Fibroblast of lung (primary cell): ENCODE data around the gene CCDC192. TPM values are rescaled to one million over a fixed set of nuclear protein-coding genes. Genes with fewer than 3 reads are reported as not detected.

Experiments used
- DNase-seq, 2 donors: peaks; one replicate each; pipeline versions ENCODE4 v3.0.0 to v3.0.0-alpha.2; 2010; ENCODE audit warnings: low read depth in 2 of 2
- H2AFZ ChIP-seq: 2 replicates; pipeline ENCODE4 v1.5.1; 2012; ENCODE audit warnings: low read length, control low read depth, inconsistent platforms
- H3K27ac ChIP-seq: 2 replicates; pipeline ENCODE4 v1.5.1; 2011; ENCODE audit warnings: low read length, control low read depth; ENCODE audit not compliant: insufficient read depth
- H3K27me3 ChIP-seq: 2 replicates; pipeline ENCODE4 v1.5.1; 2011; ENCODE audit warnings: mild to moderate bottlenecking, low read length; ENCODE audit not compliant: control insufficient read depth, insufficient read depth
- H3K36me3 ChIP-seq: 2 replicates; pipeline ENCODE4 v1.5.1; 2011; ENCODE audit warnings: low read length; ENCODE audit not compliant: control insufficient read depth, insufficient read depth
- H3K4me1 ChIP-seq: 2 replicates; pipeline ENCODE4 v1.5.1; 2011; ENCODE audit warnings: low read length; ENCODE audit not compliant: control insufficient read depth, insufficient read depth; ENCODE audit errors: extremely low read depth
- H3K4me2 ChIP-seq: 2 replicates; pipeline ENCODE4 v1.5.1; 2011; ENCODE audit warnings: low read length, control low read depth; ENCODE audit not compliant: insufficient read depth; ENCODE audit errors: extremely low read depth
- H3K4me3 ChIP-seq, 4 experiments: fragments of 200-600 bp in 1 of 4; sonication (generic) in 1 of 4; replicated peaks in 1 of 4; 2 replicates each; pipeline ENCODE4 v1.5.1; 2011 to 2016; ENCODE audit warnings: low read length in 4 of 4, low read depth in 3 of 4, mild to moderate bottlenecking in 3 of 4, control low read depth in 2 of 4, inconsistent platforms in 1 of 4, mixed read lengths in 1 of 4; ENCODE audit not compliant: insufficient read depth in 1 of 4; ENCODE audit errors: control extremely low read depth in 1 of 4
- H3K79me2 ChIP-seq: 2 replicates; pipeline ENCODE4 v1.5.1; 2012; ENCODE audit warnings: mild to moderate bottlenecking, low read length, inconsistent platforms; ENCODE audit not compliant: control insufficient read depth, insufficient read depth
- H3K9ac ChIP-seq: 2 replicates; pipeline ENCODE4 v1.5.1; 2011; ENCODE audit warnings: mild to moderate bottlenecking, low read length, control low read depth; ENCODE audit not compliant: insufficient read depth
- H3K9me3 ChIP-seq: 2 replicates; pipeline ENCODE4 v1.5.1; 2012; ENCODE audit warnings: low read depth, low read length; ENCODE audit not compliant: control insufficient read depth, insufficient read depth
- H4K20me1 ChIP-seq: 2 replicates; pipeline ENCODE4 v1.5.1; 2011; ENCODE audit warnings: low read length; ENCODE audit not compliant: control insufficient read depth, insufficient read depth; ENCODE audit errors: extremely low read depth
- EZH2 ChIP-seq: IDR thresholded peaks from 2 replicates; pipeline ENCODE4 v1.5.1; 2012; ENCODE audit warnings: low read length, control low read depth, mild to moderate bottlenecking; ENCODE audit errors: missing control alignments
- polyA plus RNA-seq, 2 donors: library from polyadenylated mRNA; depleted of rRNA in 1 of 2; stranded (reverse) in 1 of 2; unstranded in 1 of 2; fragments of >200 nt; gene quantifications; 2 replicates each; pipeline ENCODE4 v1.2.1, GENCODE V29; 2011 to 2012; ENCODE audit warnings: missing spikeins in 1 of 2
- total RNA-seq: library from RNA; depleted of rRNA; stranded (reverse); fragments of >200 nt; gene quantifications from 2 replicates; pipeline ENCODE4 v1.2.1, GENCODE V29; 2014
- TF ChIP-seq, protein P1 (sequence below), 2 donors: IDR thresholded peaks in 1 of 2; conservative IDR thresholded peaks in 1 of 2; 1 replicate in 1 of 2; 2 replicates in 1 of 2; pipeline ENCODE4 v1.5.1; 2011 to 2012; ENCODE audit warnings: low read length in 2 of 2, control low read depth in 1 of 2, inconsistent platforms in 1 of 2, low read depth in 1 of 2, mild to moderate bottlenecking in 1 of 2

The CCDC192 gene
- total and polyA plus RNA-seq, 2 donors (not counting 1 experiment from before 2014, with no cell fraction given) = not detected

DNA sequence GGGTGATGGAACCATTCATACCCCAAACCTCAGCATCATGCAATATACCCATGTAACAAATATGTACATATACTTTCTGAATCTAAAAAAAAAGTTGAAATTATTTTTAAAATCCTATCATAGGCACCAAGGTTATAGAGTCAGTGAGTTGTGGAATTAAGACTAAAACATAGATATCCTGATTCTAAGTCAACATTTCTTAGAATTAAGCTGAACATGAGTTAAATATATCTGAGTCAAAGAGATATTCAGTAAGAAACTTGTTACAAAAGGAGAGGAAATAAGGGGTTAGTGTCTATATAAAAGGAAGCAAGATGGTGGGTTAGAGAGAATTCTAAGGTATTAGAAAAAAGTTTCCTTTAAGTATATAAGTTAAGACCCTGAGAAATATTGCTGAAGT is 89.9 kb downstream of the CCDC192 start:
- Histone ChIP-seq H3K4me2 (no peak overlapping the region), H3K4me1 (no peaks in the 10 kb centered on the region), H3K9ac (no peak overlapping the region), H4K20me1 (no peaks in the 10 kb centered on the region), H3K9me3 (no peaks in the 10 kb centered on the region), H3K27me3 (no peaks in the 10 kb centered on the region), H3K4me3 (no peak overlapping the region), H3K36me3 (no peaks in the 10 kb centered on the region), H3K27ac (no peak overlapping the region), H3K79me2 (no peaks in the 10 kb centered on the region), H2AFZ (no peak overlapping the region)
- TF ChIP-seq, protein P1, sequence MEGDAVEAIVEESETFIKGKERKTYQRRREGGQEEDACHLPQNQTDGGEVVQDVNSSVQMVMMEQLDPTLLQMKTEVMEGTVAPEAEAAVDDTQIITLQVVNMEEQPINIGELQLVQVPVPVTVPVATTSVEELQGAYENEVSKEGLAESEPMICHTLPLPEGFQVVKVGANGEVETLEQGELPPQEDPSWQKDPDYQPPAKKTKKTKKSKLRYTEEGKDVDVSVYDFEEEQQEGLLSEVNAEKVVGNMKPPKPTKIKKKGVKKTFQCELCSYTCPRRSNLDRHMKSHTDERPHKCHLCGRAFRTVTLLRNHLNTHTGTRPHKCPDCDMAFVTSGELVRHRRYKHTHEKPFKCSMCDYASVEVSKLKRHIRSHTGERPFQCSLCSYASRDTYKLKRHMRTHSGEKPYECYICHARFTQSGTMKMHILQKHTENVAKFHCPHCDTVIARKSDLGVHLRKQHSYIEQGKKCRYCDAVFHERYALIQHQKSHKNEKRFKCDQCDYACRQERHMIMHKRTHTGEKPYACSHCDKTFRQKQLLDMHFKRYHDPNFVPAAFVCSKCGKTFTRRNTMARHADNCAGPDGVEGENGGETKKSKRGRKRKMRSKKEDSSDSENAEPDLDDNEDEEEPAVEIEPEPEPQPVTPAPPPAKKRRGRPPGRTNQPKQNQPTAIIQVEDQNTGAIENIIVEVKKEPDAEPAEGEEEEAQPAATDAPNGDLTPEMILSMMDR (conservative IDR thresholded peaks at IDR 0.05 in 1 of 2, IDR thresholded peaks at IDR 0.05 in 1 of 2; ENCODE audit: low read depth in 1 of 2, low read length in 2 of 2) = no peak
- TF ChIP-seq EZH2 = no peak
- no peak for DNase-seq

GRCh38 chr5:127793879-127794278 is 90.7 kb downstream of the CCDC192 start:
- Histone ChIP-seq H3K36me3 (no peaks in the 10 kb centered on the region), H3K27me3 (no peaks in the 10 kb centered on the region), H3K9me3 (no peaks in the 10 kb centered on the region), H2AFZ (no peak overlapping the region), H3K9ac (no peak overlapping the region), H3K79me2 (no peaks in the 10 kb centered on the region), H3K4me2 (no peak overlapping the region), H3K4me3 (no peak overlapping the region), H3K4me1 (no peaks in the 10 kb centered on the region), H4K20me1 (no peaks in the 10 kb centered on the region), H3K27ac (no peak overlapping the region)
- TF ChIP-seq, protein P1 (conservative IDR thresholded peaks at IDR 0.05 in 1 of 2, IDR thresholded peaks at IDR 0.05 in 1 of 2; ENCODE audit: low read depth in 1 of 2, low read length in 2 of 2) = no peak
- TF ChIP-seq EZH2 = no peak
- DNase-seq = no peak

GRCh38 chr5:127796211-127796610 is 93.0 kb downstream of the CCDC192 start:
- Histone ChIP-seq H2AFZ (no peak overlapping the region), H4K20me1 (no peaks in the 10 kb centered on the region), H3K4me3 (no peak overlapping the region), H3K27me3 (no peaks in the 10 kb centered on the region), H3K4me2 (no peak overlapping the region), H3K36me3 (no peaks in the 10 kb centered on the region), H3K9ac (no peak overlapping the region), H3K9me3 (no peaks in the 10 kb centered on the region), H3K79me2 (no peaks in the 10 kb centered on the region), H3K27ac (no peak overlapping the region), H3K4me1 (peaks cover 2% of the 10 kb centered on the region)
- no peak for DNase-seq
- no peak for TF ChIP-seq EZH2
- TF ChIP-seq, protein P1 (conservative IDR thresholded peaks at IDR 0.05 in 1 of 2, IDR thresholded peaks at IDR 0.05 in 1 of 2; ENCODE audit: low read depth in 1 of 2, low read length in 2 of 2) = no peak
